Breast epithelium (tissue), 4 donors: ENCODE results near the gene ZNF862. TPM values are rescaled to one million over a fixed set of nuclear protein-coding genes. Genes with fewer than 3 reads are reported as not detected.

Experiments used
- DNase-seq, 2 donors: peaks; one replicate each; pipeline ENCODE4 v3.0.0-alpha.2; 2019; ENCODE audit warnings: low spot score in 2 of 2
- H3K27ac ChIP-seq, 2 donors: fragments of 200-600 bp; sonication (generic) in 1 of 2; one replicate each; pipeline ENCODE4 v1.5.1; 2016 to 2019; ENCODE audit warnings: mild to moderate bottlenecking in 1 of 2
- H3K27me3 ChIP-seq, 2 donors: fragments of 200-600 bp; sonication (generic) in 1 of 2; one replicate each; pipeline versions ENCODE4 v1.5.1 to v1.6.0; 2017 to 2019; ENCODE audit warnings: control low read depth in 1 of 2, mild to moderate bottlenecking in 1 of 2
- H3K36me3 ChIP-seq: fragments of 200-600 bp; one replicate; pipeline ENCODE4 v1.5.1; 2019
- H3K4me1 ChIP-seq, 2 donors: fragments of 200-600 bp; sonication (generic); one replicate each; pipeline ENCODE4 v1.5.1; 2016 to 2019; ENCODE audit warnings: control low read depth in 1 of 2
- H3K4me3 ChIP-seq, 3 donors: fragments of 200-600 bp; sonication (generic); 1 replicate in 2 of 3; 2 replicates in 1 of 3; pipeline ENCODE4 v1.5.1; 2016 to 2019; ENCODE audit warnings: mild to moderate bottlenecking in 3 of 3, moderate library complexity in 2 of 3
- H3K9me3 ChIP-seq, 2 donors: fragments of 200-600 bp; sonication (generic) in 1 of 2; one replicate each; pipeline ENCODE4 v1.5.1; 2016 to 2019; ENCODE audit warnings: control low read depth in 1 of 2
- CTCF ChIP-seq, 3 donors: fragments of 450-650 bp; IDR thresholded peaks; one replicate each; pipeline ENCODE4 v1.5.1; 2016 to 2017; ENCODE audit warnings: antibody characterized with exemption in 3 of 3, mild to moderate bottlenecking in 3 of 3, moderate library complexity in 3 of 3
- POLR2A ChIP-seq: fragments of 450-650 bp; IDR thresholded peaks from one replicate; pipeline ENCODE4 v1.6.1; 2016; ENCODE audit warnings: antibody characterized with exemption, mild to moderate bottlenecking, moderate library complexity
- POLR2AphosphoS5 ChIP-seq, 3 donors: sonication (generic); formaldehyde crosslinking; IDR thresholded peaks; one replicate each; pipeline ENCODE4 v1.6.1; 2017; ENCODE audit warnings: antibody characterized with exemption in 3 of 3
- intact Hi-C: fragments of 100-400 bp; cut with DNase I; formaldehyde crosslinking; loops from one replicate; pipeline ENCODE4 v1.15.1; 2023; ENCODE audit warnings: low total_unique reads
- total RNA-seq, 3 donors: library from RNA; depleted of rRNA; stranded (reverse); fragments of >200 nt; gene quantifications; one replicate each; pipeline ENCODE4 v1.1.0, GENCODE V29; 2016

The ZNF862 gene
- total RNA-seq, 3 donors from 2014 or later = 21.4 to 27.8 (median 27.2) TPM

GRCh38 chr7:149883452-149883861 lies 45.3 kb downstream of the ZNF862 start:
- peak in 1 of 2 donors; percentile 57 for DNase-seq
- TF ChIP-seq CTCF (IDR thresholded peaks at IDR 0.05) (peak; percentile 46 to 82 (median 74)), POLR2AphosphoS5 (IDR thresholded peaks at IDR 0.05) (no peak), POLR2A (no peak)
- Histone ChIP-seq H3K4me1 (peaks cover 2 to 14% of the 10 kb centered on the region in 2 donors), H3K36me3 (no peaks in the 10 kb centered on the region), H3K9me3 (no peaks in the 10 kb centered on the region), H3K27me3 (no peaks in the 10 kb centered on the region), H3K4me3 (no peak overlapping the region), H3K27ac (peak overlapping the region; percentile 69 to 81)
- intact Hi-C loops = no loop called here

- intact Hi-C loops = no loop called here
- no peak overlapping the region for H3K4me3 ChIP-seq
- H3K27ac ChIP-seq = peak overlapping the region; percentile 69 to 81
- no peaks in the 10 kb centered on the region for H3K9me3 ChIP-seq
- no peak for TF ChIP-seq CTCF (IDR thresholded peaks at IDR 0.05)
- no peak for TF ChIP-seq POLR2AphosphoS5 (IDR thresholded peaks at IDR 0.05)
- TF ChIP-seq POLR2A = no peak
- peaks cover 2 to 14% of the 10 kb centered on the region in 2 donors for H3K4me1 ChIP-seq
- no peaks in the 10 kb centered on the region for H3K27me3 ChIP-seq
- H3K36me3 ChIP-seq = no peaks in the 10 kb centered on the region
- no peak for DNase-seq
Measured at GRCh38 chr7:149884016-149884415, 45.8 kb downstream of the ZNF862 start.

GRCh38 chr7:149884541-149884940 lies 46.4 kb downstream of the ZNF862 start:
- no peak for TF ChIP-seq POLR2A
- no peak for TF ChIP-seq CTCF (IDR thresholded peaks at IDR 0.05)
- no peak for TF ChIP-seq POLR2AphosphoS5 (IDR thresholded peaks at IDR 0.05)
- intact Hi-C loops = no loop called here
- H3K4me3 ChIP-seq = no peak overlapping the region
- peak overlapping the region in 1 of 2 donors; percentile 64 for H3K27ac ChIP-seq
- H3K36me3 ChIP-seq = no peaks in the 10 kb centered on the region
- peaks cover 2 to 14% of the 10 kb centered on the region in 2 donors for H3K4me1 ChIP-seq
- no peak for DNase-seq
- no peaks in the 10 kb centered on the region for H3K9me3 ChIP-seq
- H3K27me3 ChIP-seq = no peaks in the 10 kb centered on the region

- no peaks in the 10 kb centered on the region for H3K9me3 ChIP-seq
- H3K4me3 ChIP-seq = no peak overlapping the region
- no peaks in the 10 kb centered on the region for H3K36me3 ChIP-seq
- no peak for TF ChIP-seq CTCF (IDR thresholded peaks at IDR 0.05)
- TF ChIP-seq POLR2AphosphoS5 (IDR thresholded peaks at IDR 0.05) = no peak
- TF ChIP-seq POLR2A = no peak
- no peaks in the 10 kb centered on the region for H3K27me3 ChIP-seq
- DNase-seq = peak; percentile 56 to 57
- peaks cover 2 to 14% of the 10 kb centered on the region in 2 donors for H3K4me1 ChIP-seq
- H3K27ac ChIP-seq = peak overlapping the region; percentile 29 to 64
- intact Hi-C loops = no loop called here
Measured at GRCh38 chr7:149885191-149886017, 47.2 kb downstream of the ZNF862 start.

GRCh38 chr7:149886018-149886415 lies 47.8 kb downstream of the ZNF862 start:
- TF ChIP-seq CTCF (IDR thresholded peaks at IDR 0.05) (no peak), POLR2AphosphoS5 (IDR thresholded peaks at IDR 0.05) (no peak), POLR2A (no peak)
- intact Hi-C loops = no loop called here

More at GRCh38 chr7:149886018-149886415, 47.8 kb downstream of the ZNF862 start:
- no peaks in the 10 kb centered on the region for H3K9me3 ChIP-seq
- H3K4me1 ChIP-seq = peaks cover 2 to 14% of the 10 kb centered on the region in 2 donors
- DNase-seq = no peak
- H3K27ac ChIP-seq = no peak overlapping the region
- H3K27me3 ChIP-seq = no peaks in the 10 kb centered on the region
- no peak overlapping the region for H3K4me3 ChIP-seq
- H3K36me3 ChIP-seq = no peaks in the 10 kb centered on the region
